Endothelial cell of umbilical vein (primary cell): ENCODE data around the gene GPBAR1.

Experiments used
- CTCF ChIP-seq, 2 donors: IDR thresholded peaks; 1 replicate in 1 of 2; 2 replicates in 1 of 2; pipeline ENCODE4 v1.5.1; 2011; ENCODE audit warnings: low read length in 2 of 2, mild to moderate bottlenecking in 2 of 2, moderate library complexity in 2 of 2, control low read depth in 1 of 2, inconsistent platforms in 1 of 2, low read depth in 1 of 2; ENCODE audit not compliant: insufficient read depth in 1 of 2; ENCODE audit errors: extremely low read depth in 1 of 2
- EZH2 ChIP-seq: IDR thresholded peaks from 2 replicates; pipeline ENCODE4 v1.6.1; 2012; ENCODE audit warnings: borderline replicate concordance, low read depth, mild to moderate bottlenecking, moderate library complexity, low read length, inconsistent platforms; ENCODE audit not compliant: severe bottlenecking
- POLR2A ChIP-seq: IDR thresholded peaks from 2 replicates; pipeline ENCODE4 v1.6.1; 2012; ENCODE audit warnings: low read depth, mild to moderate bottlenecking, control low read depth, low read length
- POLR2AphosphoS5 ChIP-seq: IDR thresholded peaks from 2 replicates; pipeline ENCODE4 v1.6.1; 2012; ENCODE audit warnings: low read depth, mild to moderate bottlenecking, control low read depth, low read length, moderate library complexity; ENCODE audit not compliant: insufficient read depth
- TF ChIP-seq, protein P1 (sequence below): IDR thresholded peaks from 2 replicates; pipeline ENCODE4 v1.6.1; 2011; ENCODE audit not compliant: insufficient read depth, insufficient read length

- TF ChIP-seq CTCF (IDR thresholded peaks at IDR 0.05; ENCODE audit: extremely low read depth in 1 of 2, insufficient read depth in 1 of 2, low read depth in 1 of 2, low read length in 2 of 2) (no peak), EZH2 (no peak), POLR2AphosphoS5 (no peak), POLR2A (no peak)
- TF ChIP-seq, protein P1, sequence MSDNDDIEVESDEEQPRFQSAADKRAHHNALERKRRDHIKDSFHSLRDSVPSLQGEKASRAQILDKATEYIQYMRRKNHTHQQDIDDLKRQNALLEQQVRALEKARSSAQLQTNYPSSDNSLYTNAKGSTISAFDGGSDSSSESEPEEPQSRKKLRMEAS: no peak
These were observed 29.9 kb upstream of the GPBAR1 start for GRCh38 chr2:218230882-218231281.
